ENCODE results near the gene ARHGAP28.
"Not testable (repeated sequence)": the region's sequence is repeated elsewhere in the genome, so short reads cannot be mapped to it uniquely, and the experiment has no call there.

Gene ARHGAP28

GRCh38 chr18:6938403-6938802, 208.9 kb downstream of the ARHGAP28 start:
- DNase-seq = not testable (repeated sequence)

- DNase-seq = no peak
Measured at GRCh38 chr18:6939972-6940371, 210.5 kb downstream of the ARHGAP28 start.

- no peak for DNase-seq
Measured at GRCh38 chr18:6940451-6940850, 210.9 kb downstream of the ARHGAP28 start.

- DNase-seq = no peak
Measured at GRCh38 chr18:6941996-6942395, 212.5 kb downstream of the ARHGAP28 start.

GRCh38 chr18:6942742-6943141, 213.2 kb downstream of the ARHGAP28 start:
- DNase-seq = no peak

GRCh38 chr18:6943143-6943542, 213.6 kb downstream of the ARHGAP28 start:
- no peak for DNase-seq

- DNase-seq = no peak
Measured at GRCh38 chr18:6947338-6948030, 218.0 kb downstream of the ARHGAP28 start.

GRCh38 chr18:6948281-6949055, 219.0 kb downstream of the ARHGAP28 start:
- DNase-seq = no peak

- DNase-seq = no peak
Measured at GRCh38 chr18:6949800-6950586, 220.5 kb downstream of the ARHGAP28 start.

GRCh38 chr18:6950641-6951040, 221.1 kb downstream of the ARHGAP28 start:
- DNase-seq = no peak

- DNase-seq = no peak
Measured at GRCh38 chr18:6951336-6952090, 222.0 kb downstream of the ARHGAP28 start.

GRCh38 chr18:6954501-6954900, 225.0 kb downstream of the ARHGAP28 start:
- DNase-seq = no peak

- no peak for DNase-seq
Measured at GRCh38 chr18:6955304-6955703, 225.8 kb downstream of the ARHGAP28 start.

GRCh38 chr18:6956495-6956894, 227.0 kb downstream of the ARHGAP28 start:
- DNase-seq = no peak

- no peak for DNase-seq
Measured at GRCh38 chr18:6956999-6957398, 227.5 kb downstream of the ARHGAP28 start.

GRCh38 chr18:6959110-6959509, 229.6 kb downstream of the ARHGAP28 start:
- DNase-seq = no peak

GRCh38 chr18:6960124-6960523, 230.6 kb downstream of the ARHGAP28 start:
- DNase-seq = no peak

GRCh38 chr18:6960656-6961055, 231.1 kb downstream of the ARHGAP28 start:
- no peak for DNase-seq

GRCh38 chr18:6961331-6961730, 231.8 kb downstream of the ARHGAP28 start:
- DNase-seq = no peak

GRCh38 chr18:6962571-6963451, 233.3 kb downstream of the ARHGAP28 start:
- no peak for DNase-seq

- no peak for DNase-seq
Measured at GRCh38 chr18:6963452-6964097, 234.1 kb downstream of the ARHGAP28 start.
